Activated CD8-positive, alpha-beta memory T cell treated with anti-CD3 and anti-CD28 coated beads for 48 hours (primary cell): ENCODE data around the gene NOL6.
A peak's percentile ranks its signal among the peaks of the same experiment; 100 is the strongest.
"Not testable (repeated sequence)": the region's sequence is repeated elsewhere in the genome, so short reads cannot be mapped to it uniquely, and the experiment has no call there.

Experiments used
- DNase-seq, 3 experiments: peaks; one replicate each; pipeline ENCODE4 v3.0.0-alpha.2; 2020; ENCODE audit warnings: low read depth in 2 of 3, low spot score in 2 of 3

Gene NOL6, protein sequence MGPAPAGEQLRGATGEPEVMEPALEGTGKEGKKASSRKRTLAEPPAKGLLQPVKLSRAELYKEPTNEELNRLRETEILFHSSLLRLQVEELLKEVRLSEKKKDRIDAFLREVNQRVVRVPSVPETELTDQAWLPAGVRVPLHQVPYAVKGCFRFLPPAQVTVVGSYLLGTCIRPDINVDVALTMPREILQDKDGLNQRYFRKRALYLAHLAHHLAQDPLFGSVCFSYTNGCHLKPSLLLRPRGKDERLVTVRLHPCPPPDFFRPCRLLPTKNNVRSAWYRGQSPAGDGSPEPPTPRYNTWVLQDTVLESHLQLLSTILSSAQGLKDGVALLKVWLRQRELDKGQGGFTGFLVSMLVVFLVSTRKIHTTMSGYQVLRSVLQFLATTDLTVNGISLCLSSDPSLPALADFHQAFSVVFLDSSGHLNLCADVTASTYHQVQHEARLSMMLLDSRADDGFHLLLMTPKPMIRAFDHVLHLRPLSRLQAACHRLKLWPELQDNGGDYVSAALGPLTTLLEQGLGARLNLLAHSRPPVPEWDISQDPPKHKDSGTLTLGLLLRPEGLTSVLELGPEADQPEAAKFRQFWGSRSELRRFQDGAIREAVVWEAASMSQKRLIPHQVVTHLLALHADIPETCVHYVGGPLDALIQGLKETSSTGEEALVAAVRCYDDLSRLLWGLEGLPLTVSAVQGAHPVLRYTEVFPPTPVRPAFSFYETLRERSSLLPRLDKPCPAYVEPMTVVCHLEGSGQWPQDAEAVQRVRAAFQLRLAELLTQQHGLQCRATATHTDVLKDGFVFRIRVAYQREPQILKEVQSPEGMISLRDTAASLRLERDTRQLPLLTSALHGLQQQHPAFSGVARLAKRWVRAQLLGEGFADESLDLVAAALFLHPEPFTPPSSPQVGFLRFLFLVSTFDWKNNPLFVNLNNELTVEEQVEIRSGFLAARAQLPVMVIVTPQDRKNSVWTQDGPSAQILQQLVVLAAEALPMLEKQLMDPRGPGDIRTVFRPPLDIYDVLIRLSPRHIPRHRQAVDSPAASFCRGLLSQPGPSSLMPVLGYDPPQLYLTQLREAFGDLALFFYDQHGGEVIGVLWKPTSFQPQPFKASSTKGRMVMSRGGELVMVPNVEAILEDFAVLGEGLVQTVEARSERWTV

DNA sequence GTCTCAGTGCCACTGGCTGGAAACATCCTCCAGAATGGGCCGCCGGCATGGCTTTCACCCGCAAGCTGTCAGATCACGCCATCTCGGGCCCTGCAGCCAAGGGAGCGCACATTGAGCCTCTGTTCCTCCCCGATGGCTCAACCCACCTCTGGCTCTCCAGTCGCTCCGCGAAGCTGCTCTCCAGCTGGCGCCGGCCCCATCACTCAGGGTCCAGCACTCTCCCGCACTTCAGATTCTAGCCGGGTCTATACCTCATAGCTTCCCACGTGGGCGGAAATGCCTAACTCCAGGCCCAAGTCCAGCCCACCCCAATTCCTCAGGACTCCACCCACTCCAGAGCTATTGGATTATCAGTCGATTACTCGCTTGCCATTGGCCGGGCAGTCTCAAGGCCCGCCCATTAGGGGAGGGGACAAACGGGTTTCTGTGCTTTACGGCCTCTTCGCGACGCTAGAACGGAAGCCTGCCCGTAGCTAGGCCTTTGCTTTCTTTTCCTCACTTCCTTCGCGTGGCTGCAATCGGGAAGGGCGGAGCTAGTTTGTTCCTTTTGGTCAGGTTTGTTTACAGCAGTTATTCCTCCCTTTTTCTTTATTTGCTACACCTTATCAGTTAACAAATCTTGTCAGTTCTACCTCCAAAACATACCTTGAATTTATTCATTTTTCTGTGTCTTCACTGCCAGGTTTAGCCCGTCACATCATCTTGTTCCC lies at the start of gene NOL6:
Gene NOL6, minus strand, starts transcription at position 282 of the 710 bp plus-strand sequence. Its CDS starts 82 bp downstream, at position 200.
- peak; percentile 80 to 94 (median 91) for DNase-seq

DNA sequence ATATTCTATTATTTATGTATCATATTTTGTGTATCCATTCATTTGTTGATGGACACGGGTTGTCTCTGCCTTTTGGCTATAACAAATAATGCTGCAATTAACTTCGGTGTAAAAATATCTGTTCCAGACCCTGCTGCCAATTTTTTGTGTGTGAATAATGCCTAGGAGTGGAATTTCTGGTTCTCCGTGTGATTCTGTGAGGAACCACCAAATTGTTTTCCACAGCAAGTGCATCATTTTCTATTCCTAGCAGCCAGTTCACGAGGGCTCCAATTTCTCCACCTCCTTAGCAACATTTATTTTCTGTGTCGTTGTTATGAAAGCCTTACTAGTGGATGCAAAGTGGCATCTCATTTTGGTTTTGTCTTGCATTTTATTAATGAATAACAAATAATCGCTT lies 48.1 kb upstream of the NOL6 start:
- DNase-seq = not testable (repeated sequence)

DNA sequence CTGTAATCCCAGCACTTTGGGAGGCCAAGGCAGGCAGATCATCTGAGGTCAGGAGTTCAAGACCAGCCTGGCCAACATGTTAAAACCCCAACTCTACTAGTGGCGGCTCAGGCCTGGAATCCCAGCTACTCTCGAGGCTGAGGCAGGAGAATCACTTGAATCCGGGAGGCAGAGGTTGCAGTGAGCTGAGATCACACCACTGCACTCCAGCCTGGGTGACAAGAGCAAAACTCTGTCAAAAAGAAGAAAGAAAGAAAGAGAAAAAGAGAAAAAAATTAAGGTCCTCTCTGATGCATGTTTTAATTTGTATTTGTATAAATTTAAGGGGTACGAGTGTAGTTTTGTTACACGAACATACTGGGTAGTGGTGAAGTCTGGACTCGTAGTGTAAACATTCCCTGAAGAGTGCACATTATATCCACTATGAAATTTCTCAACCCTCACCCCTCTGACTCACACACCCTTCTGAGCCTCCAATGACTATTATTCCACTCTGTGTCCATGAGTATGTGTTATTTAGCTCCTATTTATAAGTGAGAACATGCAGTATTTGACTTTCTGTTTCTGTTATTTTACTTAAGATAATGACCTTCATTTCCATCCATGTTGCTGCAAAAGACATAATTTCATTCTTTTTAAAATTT lies 44.3 kb upstream of the NOL6 start:
- DNase-seq = not testable (repeated sequence)

DNA sequence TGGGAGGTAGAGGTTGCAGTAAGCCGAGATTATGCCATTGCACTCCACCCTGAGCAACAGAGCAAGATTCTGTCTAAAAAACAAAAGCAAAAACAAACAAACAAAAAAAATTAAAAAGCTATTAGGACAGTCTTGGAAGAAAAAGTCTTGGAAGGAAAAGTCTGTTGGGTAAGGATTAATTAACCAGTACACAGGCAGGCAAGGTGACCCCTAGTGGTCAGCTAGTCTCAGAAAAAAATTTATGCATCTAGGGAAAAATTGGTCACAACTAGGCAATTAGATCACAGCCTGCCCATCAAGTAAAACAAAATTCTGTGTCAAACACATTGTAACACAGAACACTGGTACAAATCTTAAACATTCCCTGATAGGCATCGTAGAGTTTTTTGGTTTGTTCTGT lies 43.6 kb upstream of the NOL6 start:
- DNase-seq = no peak

DNA sequence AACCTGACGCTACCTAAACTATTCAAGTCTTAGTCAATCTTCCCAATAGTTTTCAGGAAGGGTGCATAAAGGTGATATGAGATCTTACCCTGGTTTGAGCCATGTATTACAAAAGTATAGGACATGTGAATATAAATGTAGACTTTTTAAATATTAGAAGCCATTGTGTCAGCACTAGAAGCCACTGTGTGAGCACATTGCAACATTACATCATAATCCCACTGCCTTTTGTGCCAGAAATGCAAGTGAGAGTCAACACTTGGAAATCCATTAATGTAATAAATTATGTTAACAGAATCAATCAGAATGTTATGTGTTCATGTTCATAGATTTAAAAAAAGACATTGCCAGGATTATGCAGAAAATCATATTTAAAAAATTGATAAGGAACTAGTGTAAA lies 42.7 kb upstream of the NOL6 start:
- DNase-seq = not testable (repeated sequence)

DNA sequence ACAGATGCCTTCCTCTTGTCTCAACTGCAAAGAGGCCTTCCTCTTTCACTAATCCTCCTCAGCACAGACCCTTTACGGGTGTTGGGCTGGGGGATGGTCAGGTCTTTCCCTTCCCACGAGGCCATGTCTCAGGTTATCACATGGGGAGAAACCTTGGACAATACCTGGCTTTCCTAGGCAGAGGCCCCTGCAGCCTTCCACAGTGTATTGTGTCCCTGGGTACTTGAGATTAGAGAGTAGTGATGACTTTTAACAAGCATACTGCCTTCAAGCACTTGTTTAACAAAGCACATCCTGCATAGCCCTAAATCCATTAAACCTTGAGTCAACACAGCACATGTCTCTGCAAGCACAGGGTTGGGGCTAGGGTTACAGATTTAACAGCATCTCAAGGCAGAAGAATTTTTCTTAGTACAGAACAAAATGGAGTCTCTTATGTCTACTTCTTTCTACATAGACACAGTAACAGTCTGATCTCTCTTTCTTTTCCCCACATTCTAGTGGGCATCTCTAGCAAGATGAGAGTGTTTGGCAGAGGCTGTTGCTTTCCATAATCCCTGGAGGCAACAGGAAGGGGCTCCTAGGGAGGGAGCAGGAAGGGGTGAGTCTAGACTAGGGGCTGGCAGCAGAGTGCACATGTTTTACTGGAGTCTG lies 41.7 kb upstream of the NOL6 start:
- not testable (repeated sequence) for DNase-seq

DNA sequence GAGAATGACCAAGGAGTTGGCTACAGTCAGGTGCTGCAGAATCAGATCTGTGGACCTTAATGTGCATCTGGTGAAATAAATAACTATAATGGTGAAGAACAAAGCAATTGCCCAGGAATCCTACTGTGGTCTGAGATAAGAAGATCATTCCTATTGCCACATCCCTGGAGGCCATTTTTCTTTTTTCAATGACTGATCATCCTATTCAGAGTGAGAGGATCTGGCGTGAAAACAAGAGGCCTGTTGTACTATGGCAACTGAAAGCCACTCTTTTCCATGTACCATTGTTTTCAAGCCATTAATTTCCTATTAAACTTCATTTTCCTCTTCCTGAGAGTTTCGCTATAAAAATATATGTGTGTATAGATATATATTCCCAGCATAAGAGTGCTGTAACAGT lies 38.8 kb upstream of the NOL6 start:
- not testable (repeated sequence) for DNase-seq

DNA sequence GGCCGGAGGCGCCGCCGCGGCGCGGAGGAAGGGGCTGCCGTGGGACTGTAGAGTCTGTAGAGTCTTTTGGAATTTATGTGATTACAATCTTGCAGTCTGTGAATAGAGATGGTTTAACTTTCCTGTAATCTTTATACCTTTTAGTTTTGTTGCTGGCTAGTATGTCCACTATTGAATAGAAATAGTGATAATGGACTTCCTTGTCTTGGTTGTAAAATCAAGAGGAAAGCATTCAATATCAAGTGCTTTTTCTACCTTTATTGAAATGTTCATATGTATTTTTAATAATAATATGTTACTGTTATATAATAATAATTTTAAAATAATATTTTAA lies 37.4 kb upstream of the NOL6 start:
- DNase-seq = not testable (repeated sequence)

DNA sequence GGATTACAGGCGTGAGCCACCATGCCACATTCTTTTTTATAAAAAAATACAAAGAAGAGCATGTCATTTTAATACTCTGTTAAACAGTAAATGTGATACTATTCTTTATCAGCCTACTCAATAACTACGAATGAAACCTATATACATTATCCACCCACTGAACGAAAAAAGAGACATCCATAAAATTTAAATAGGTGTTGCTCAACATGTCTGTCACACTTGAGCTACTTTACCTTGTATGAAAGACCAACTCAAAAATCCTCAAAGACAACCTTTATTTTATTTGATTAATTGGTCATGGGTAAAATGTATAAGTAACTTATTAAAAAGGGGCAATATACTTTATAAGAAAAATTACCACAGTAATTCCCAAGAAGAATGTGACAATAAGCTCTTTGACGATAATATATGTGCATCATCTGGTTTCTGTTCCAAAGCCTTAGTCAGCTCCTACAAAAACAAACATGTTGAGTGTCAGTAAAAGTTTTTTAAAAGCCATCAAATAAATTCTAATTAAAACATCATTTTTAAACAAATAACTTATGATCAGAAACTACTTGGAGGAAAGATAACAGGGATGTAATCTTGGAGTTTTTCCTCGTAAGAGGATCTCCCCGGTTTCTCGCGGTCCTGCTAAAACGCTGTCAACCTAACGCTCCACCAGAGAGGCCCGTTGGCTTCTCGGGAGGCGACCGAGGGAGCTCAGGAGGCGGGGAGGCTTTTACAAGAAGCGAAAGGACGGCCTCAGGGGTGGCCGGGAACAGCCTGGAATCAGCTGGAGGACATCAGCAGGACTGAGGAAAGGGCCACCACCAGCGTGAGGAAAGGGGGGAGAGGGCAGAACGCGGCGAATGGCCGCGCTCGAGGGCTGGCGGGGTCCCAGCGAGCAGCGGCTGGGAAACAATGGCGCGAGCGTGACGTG lies 36.8 kb upstream of the NOL6 start:
- peak in 1 of 3 experiments; percentile 23 for DNase-seq

DNA sequence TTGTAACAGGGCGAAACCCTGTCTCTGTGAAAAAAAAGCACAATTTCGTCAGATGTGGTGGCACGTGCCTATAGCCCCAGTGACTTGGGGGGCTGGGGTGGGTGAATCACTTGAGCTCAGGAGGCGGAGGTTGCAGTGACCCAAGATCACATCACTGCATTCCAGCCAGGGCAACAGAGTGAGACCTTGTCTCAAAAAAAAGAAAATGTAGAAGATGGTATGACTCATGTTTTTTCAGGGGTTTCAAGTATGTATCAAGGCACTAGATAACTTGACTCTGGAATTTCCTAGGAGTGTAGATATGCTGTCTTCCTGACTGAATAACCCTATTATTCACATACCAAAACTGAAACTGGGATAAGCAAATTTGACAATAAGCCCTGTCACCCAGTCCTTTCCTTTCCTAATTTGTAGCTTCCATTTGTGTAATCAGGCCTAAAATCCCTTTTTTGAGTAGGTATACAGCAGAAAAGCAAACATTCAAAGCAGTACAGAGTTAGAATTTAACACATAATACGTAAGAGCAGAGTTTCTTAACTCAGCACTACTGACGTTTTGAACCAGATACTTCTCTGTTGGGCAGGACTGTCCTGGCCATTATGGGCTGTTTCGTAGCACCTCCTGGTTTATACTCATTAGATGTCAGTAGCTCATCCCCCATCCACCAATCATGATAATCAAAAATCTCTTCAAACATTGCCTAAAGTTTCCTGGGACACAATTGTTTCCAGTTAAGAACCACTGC lies 33.1 kb upstream of the NOL6 start:
- no peak for DNase-seq

DNA sequence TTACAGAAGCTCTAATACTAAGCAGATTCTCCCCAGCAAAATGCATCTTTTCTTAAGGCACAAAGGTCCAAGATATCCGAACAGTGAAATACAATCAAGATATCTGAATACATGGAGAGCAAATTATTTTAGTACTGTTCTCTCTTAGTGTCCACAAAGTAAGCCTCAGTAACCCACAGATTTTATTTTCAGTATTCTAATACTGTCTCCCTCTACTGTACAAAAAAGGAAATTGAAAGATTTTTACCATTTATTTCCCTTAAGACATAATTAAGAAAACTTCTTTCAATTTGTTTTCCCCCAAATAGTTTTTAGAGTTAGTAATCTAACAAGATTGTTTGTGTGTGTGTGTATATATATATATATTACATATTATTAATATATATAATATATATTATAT lies 24.7 kb upstream of the NOL6 start:
- DNase-seq = no peak

DNA sequence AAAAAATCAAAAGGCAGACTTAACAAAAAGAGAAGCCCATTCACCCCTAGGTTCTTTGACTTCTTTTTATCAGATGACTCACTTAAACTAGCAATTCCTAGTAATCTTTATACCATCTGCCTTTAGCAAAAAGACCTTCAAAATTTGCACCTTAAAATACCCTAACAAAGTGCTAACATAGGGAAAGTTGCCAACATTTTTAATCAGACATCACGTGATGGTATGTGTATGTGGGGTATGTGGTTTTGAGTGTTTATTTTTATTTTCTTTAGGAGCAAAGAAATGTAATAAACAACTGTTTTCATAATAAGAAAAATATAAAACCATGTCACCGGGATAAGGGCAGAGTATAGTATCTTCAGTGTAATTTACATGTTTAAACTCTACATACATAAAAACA lies 20.1 kb upstream of the NOL6 start:
- not testable (repeated sequence) for DNase-seq

DNA sequence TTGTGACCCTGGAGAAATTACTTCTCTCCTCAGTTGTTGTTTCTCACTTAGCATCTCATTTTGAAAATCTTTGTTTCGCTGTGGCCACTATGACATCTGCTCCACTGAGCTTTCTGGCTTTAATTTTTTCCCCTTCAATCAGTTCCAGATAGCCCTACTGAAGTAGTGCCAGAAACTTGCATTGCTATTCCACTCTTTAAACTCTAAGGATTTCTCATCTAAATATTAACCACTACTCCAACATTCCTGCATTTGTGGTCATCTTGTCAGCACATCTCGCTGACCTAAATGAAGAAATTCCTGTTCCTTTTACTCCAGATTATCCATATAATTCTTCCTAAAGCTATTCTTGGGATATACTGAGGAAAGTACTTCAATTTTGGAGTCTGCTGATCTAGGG lies 15.3 kb upstream of the NOL6 start:
- no peak for DNase-seq

DNA sequence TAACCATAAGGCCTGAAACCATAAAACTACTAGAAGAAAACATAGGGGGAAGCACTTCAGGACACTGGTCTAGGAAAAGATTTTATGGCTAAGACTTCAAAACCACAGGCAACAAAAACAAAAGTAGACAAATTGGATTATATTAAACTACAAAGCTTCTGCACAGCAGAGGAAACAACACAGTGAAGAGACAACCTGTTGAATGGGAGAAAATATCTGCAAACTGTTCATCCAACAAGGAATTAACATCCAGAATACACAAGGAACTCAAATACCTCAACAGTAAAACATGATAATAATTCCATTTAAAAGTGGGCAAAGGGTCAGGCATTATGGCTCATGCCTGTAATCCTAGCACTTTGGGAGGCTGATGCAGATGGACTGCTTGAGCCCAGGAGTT lies 11.6 kb upstream of the NOL6 start:
- DNase-seq = not testable (repeated sequence)

DNA sequence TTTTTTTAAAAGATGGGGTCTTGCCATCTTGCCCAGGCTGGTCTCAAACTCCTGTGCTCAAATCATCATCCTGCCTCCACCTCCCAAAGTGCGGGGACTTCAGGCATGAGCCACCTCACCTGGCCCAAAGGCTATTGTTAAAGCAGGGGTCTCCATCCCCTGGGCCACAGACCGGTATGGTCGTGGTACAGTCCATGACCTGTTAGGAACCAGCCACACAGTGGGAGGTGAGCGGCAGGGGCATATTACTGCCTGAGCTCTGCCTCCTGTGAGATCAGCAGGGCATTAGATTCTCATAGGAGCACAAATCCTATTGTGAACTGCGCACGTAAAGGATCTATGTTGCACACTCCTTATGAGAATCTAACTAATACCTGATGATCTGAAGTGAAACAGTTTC lies 7.3 kb upstream of the NOL6 start:
- DNase-seq = no peak

DNA sequence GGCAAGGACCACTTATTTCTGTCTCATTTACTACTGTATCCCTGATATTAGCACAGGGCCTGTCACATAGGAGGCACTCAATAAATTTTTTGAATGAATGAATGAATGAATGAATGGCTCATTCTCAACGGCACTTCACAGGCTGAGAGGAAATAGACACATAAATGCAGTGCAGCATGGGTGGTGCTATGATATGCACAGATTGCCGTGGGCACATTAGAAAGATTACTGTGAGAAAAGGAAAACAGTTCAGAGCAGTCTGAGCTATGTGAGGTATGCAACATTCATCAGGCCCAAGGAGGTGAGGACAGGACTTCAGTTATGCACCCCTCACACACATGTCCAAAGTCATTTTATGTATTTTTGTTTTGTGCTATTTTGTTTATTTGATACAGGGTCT lies 6.4 kb upstream of the NOL6 start:
- DNase-seq = no peak

DNA sequence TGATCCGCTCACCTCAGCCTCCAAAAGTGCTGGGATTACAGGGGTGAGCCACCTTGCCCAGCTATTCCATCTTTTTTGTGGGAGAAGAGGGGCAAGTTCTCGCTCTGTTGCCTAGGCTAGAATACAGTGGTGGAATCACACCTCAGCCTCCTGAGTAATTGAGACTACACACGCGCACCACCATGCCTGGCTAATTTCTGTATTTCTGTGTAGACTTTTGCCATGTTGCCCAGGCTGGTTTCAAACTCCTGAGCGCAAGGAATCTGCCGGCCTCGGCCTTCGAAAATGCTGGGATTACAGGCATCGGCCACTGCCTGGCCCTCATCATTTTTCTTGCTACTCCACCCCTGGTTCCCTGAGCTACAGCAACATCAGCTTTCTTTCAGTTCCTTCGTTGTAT lies 2.8 kb upstream of the NOL6 start:
- no peak for DNase-seq

DNA sequence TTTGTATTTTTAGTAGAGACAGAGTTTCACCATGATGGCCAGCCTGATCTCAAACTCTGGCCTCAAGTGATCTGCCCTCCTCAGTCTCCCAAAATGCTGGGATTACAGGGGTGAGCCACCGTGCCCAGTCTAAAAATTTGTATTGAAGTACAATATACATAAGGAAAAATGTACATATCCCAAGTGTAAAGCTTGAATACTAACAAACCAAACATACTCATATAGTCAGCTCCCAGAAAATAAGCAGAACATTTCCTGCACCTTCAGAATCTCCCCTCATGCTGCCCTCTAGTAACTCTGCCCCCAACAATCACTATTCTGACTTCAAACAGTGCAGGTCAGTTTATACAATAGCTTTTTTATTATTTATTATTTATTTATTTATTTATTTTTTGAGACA lies 1.6 kb upstream of the NOL6 start:
- DNase-seq = no peak
